ENCODE data around the gene METTL8. TPM values are rescaled to one million over a fixed set of nuclear protein-coding genes. Genes with fewer than 3 reads are reported as not detected.

Gene METTL8
- total RNA-seq, 4 donors from 2014 or later = 22.1 to 43.3 (median 31.5) TPM

DNA sequence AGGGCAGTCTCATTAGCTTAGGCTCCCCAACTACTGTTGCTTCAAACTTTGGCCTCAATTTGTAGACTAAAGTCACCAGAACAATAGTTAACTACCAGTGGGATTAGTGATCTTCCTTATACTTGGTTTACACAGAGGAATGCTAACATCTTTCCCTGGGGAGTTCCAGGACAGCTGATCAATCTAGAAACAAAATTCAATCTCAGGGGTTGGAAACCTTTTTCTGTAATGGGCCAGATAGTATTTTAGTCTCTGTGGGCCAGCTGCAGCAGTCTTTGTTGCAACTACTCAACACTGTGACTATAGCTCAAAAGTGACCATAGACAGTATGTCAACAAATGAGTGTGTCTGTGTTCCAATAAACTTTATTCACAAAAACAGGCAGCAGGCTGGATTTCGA is 85.7 kb downstream of the METTL8 start:
- 67% methylated on average over 1 of the region's 1 CpG for WGBS
- H3K4me3 ChIP-seq = no peak overlapping the region
- peaks cover 16 to 28% (median 24%) of the 10 kb centered on the region in 4 donors for H3K4me1 ChIP-seq
- no peaks in the 10 kb centered on the region for H3K27me3 ChIP-seq
- peak overlapping the region; percentile 62 to 75 (median 66) for H3K27ac ChIP-seq (replicated peaks in 1 of 4)
- no peak for DNase-seq (ENCODE audit: extremely low spot score)
- TF ChIP-seq EP300 (IDR thresholded peaks at IDR 0.05) (no peak), POLR2A (IDR thresholded peaks at IDR 0.05; ENCODE audit: low read depth) (no peak)
- no peaks in the 10 kb centered on the region for H3K36me3 ChIP-seq
- H3K9me3 ChIP-seq = no peaks in the 10 kb centered on the region
- intact Hi-C loops (cut with DNase I) = loop anchor here (10.0 kb wide), 1 partner anchor 163 kb away; no protein-coding TSS in a partner anchor

DNA sequence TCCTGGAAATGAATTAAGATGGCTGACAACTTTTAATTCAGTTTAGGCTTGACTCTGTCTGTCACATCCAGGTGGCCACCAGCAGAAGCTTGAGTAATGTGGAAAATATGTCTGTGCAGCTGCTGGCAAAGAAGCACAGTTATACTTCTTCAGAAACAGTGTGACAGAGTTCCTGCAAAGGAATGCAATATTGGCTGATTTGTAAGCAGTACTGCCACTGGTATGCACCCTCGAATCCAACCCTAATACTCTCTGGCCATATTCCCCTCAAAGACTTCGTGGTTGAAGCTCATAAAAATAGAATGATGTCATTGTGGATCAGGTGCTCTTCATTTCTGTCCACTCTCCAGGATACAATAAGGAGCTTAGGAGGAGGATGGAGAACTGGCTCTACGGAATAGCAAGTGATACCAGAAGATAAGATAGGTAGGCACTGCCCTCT is 86.2 kb downstream of the METTL8 start:
- Histone ChIP-seq H3K9me3 (no peaks in the 10 kb centered on the region), H3K4me1 (peaks cover 16 to 28% (median 24%) of the 10 kb centered on the region in 4 donors), H3K36me3 (no peaks in the 10 kb centered on the region), H3K27ac (replicated peaks in 1 of 4) (peak overlapping the region; percentile 62 to 75 (median 66)), H3K27me3 (no peaks in the 10 kb centered on the region), H3K4me3 (no peak overlapping the region)
- intact Hi-C loops (cut with DNase I) = loop anchor here (10.0 kb wide), 1 partner anchor 163 kb away; no protein-coding TSS in a partner anchor
- 31% methylated on average over 3 of the region's 3 CpGs for WGBS
- TF ChIP-seq, protein P1, sequence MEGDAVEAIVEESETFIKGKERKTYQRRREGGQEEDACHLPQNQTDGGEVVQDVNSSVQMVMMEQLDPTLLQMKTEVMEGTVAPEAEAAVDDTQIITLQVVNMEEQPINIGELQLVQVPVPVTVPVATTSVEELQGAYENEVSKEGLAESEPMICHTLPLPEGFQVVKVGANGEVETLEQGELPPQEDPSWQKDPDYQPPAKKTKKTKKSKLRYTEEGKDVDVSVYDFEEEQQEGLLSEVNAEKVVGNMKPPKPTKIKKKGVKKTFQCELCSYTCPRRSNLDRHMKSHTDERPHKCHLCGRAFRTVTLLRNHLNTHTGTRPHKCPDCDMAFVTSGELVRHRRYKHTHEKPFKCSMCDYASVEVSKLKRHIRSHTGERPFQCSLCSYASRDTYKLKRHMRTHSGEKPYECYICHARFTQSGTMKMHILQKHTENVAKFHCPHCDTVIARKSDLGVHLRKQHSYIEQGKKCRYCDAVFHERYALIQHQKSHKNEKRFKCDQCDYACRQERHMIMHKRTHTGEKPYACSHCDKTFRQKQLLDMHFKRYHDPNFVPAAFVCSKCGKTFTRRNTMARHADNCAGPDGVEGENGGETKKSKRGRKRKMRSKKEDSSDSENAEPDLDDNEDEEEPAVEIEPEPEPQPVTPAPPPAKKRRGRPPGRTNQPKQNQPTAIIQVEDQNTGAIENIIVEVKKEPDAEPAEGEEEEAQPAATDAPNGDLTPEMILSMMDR (IDR thresholded peaks at IDR 0.05) = no peak
- TF ChIP-seq POLR2A (IDR thresholded peaks at IDR 0.05; ENCODE audit: low read depth) (no peak), EP300 (IDR thresholded peaks at IDR 0.05) (no peak), POLR2AphosphoS5 (IDR thresholded peaks at IDR 0.05) (peak; percentile 22 to 48)
- DNase-seq (ENCODE audit: extremely low spot score) = no peak

DNA sequence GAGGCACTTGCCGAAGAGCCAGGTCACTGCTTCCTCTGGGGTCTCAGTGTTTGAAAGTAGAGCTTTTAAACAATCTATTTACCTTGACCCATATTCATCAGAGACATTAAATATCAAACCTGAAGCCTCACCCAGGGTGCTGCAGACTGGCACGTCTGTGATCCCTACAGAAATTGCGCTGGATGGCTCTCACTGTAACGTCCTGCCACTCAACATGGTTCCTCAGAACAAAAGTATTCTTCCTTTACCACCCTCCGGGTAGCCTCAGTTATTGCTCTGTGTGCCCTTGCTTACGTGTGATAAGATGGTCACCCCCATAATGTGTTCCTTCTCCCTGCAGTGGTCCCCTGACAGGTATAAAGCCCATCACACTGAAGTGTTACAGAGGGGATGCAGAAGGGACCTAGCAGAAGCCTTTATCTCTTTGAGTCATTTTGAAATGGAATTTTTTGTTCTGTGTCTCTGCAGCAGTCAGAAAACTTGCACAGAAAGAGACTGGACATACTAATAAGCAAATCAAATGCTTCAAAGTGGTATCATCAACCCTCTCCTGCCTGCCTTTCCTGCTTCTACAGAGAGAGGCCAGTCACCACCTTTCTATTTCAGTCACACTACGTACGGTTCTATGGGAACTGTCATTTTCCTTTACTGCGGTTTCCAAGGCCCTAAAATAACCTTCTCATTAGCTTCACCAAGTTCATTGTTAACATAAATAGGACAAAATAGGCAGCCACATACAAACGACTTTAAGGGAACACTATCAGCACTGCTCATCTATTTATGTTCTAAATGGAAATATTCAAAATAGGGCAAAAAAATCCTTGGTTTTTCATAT is 86.8 kb downstream of the METTL8 start:
- Histone ChIP-seq H3K27ac (replicated peaks in 1 of 4) (peak overlapping the region; percentile 62 to 75 (median 66)), H3K4me3 (no peak overlapping the region), H3K9me3 (no peaks in the 10 kb centered on the region), H3K27me3 (no peaks in the 10 kb centered on the region), H3K4me1 (peaks cover 16 to 28% (median 25%) of the 10 kb centered on the region in 4 donors), H3K36me3 (no peaks in the 10 kb centered on the region)
- intact Hi-C loops (cut with DNase I) = loop anchor here (10.0 kb wide), 1 partner anchor 162 kb away; no protein-coding TSS in a partner anchor
- DNase-seq (ENCODE audit: extremely low spot score) = no peak
- 60% methylated on average over 10 of the region's 10 CpGs for WGBS
- TF ChIP-seq EP300 (IDR thresholded peaks at IDR 0.05) (no peak), POLR2AphosphoS5 (IDR thresholded peaks at IDR 0.05) (no peak)
- TF ChIP-seq, protein P1 (IDR thresholded peaks at IDR 0.05) = peak in 1 of 3 experiments; percentile 18

DNA sequence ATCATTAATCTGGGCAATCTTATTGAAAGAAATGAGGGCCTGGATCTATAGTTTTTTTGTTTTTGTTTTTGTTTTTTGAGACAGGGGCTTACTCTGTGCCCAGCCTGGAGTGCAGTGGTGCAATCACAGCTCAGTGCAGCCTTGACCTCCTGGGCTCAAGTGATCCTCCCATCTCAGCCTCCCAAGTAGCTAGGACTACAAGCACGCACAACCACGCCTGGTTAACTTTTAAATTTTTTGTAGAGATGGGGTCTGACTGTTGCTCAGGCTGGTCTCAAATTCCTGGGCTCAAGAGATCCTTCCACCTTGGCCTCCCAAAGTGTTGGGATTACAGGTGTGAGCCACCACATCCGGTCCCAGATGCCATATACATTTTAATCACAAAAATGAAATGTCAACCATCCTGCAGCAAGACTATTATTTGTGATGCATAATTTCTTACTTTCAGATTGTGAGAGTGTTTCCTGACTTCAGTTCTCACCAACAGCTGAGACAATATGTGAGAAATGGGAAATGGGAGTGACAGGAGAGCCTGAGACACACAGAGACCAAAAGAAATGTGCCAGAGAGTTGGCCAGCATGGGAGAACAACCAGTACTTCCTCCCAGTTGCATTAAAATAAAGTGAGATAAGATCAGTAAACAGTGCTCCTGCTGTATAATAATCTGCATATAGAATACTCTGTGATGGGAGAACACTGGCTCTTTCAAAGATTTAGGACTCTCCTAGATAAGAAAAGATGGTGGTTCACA is 87.6 kb downstream of the METTL8 start:
- H3K4me3 ChIP-seq = no peak overlapping the region
- H3K9me3 ChIP-seq = no peaks in the 10 kb centered on the region
- H3K36me3 ChIP-seq = no peaks in the 10 kb centered on the region
- intact Hi-C loops (cut with DNase I) = loop anchor here (10.0 kb wide), 1 partner anchor 161 kb away; no protein-coding TSS in a partner anchor
- no peaks in the 10 kb centered on the region for H3K27me3 ChIP-seq
- no peak for DNase-seq (ENCODE audit: extremely low spot score)
- H3K27ac ChIP-seq (replicated peaks in 1 of 4) = peak overlapping the region in 3 of 4 donors; percentile 63 to 75 (median 69)
- 92% methylated on average over 3 of the region's 3 CpGs for WGBS
- H3K4me1 ChIP-seq = peaks cover 16 to 28% (median 25%) of the 10 kb centered on the region in 4 donors
- TF ChIP-seq POLR2A (IDR thresholded peaks at IDR 0.05; ENCODE audit: low read depth) (no peak), POLR2AphosphoS5 (IDR thresholded peaks at IDR 0.05) (no peak)

DNA sequence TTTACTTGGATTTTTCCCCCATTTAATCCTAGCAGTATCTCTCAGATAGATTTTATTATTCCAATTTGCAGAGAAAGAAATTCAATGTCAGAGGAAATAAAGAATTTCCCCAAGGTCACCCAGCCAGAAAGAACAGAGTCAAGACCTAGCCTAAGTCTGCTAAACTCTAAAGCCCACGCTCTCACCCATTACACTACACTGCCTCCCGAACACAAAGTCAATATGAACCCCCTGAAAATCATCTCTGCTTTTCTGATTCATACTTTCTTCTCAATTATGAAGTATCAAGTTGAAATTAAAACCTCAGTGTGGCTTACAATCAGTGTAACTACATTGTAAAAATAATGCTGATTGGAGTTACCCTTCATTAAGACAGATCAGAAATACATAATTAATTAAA is 89.6 kb downstream of the METTL8 start:
- intact Hi-C loops (cut with DNase I) = loop anchor here (10.0 kb wide), 1 partner anchor 159 kb away; no protein-coding TSS in a partner anchor
- no peak for TF ChIP-seq POLR2AphosphoS5 (IDR thresholded peaks at IDR 0.05)
- TF ChIP-seq EP300 (IDR thresholded peaks at IDR 0.05) = no peak
- TF ChIP-seq POLR2A (IDR thresholded peaks at IDR 0.05; ENCODE audit: low read depth) = no peak
- TF ChIP-seq, protein P1 (IDR thresholded peaks at IDR 0.05) = no peak
- Histone ChIP-seq H3K9me3 (no peaks in the 10 kb centered on the region), H3K36me3 (no peaks in the 10 kb centered on the region), H3K4me3 (no peak overlapping the region), H3K4me1 (peaks cover 16 to 28% (median 25%) of the 10 kb centered on the region in 4 donors), H3K27me3 (no peaks in the 10 kb centered on the region), H3K27ac (replicated peaks in 1 of 4) (no peak overlapping the region)
- DNase-seq (ENCODE audit: extremely low spot score) = no peak
- WGBS = 95% methylated on average over 2 of the region's 2 CpGs

All from esophagus muscularis mucosa (tissue), 4 donors.